Parathyroid adenoma (tissue), 2 donors: ENCODE results near the gene MTG2.

Source experiments
- H2AFZ ChIP-seq: fragments of 300-600 bp; sonication (generic); one replicate; pipeline ENCODE4 v1.7.0; 2017; ENCODE audit warnings: antibody characterized with exemption, mild to moderate bottlenecking
- H3K27ac ChIP-seq: fragments of 300-600 bp; sonication (generic); one replicate; pipeline ENCODE4 v1.7.0; 2017
- H3K27me3 ChIP-seq: fragments of 300-600 bp; sonication (generic); one replicate; pipeline ENCODE4 v1.7.0; 2017; ENCODE audit warnings: low read length; ENCODE audit not compliant: control insufficient read depth, insufficient read depth
- H3K36me3 ChIP-seq: fragments of 300-600 bp; sonication (generic); one replicate; pipeline ENCODE4 v1.7.0; 2017; ENCODE audit warnings: low read length; ENCODE audit not compliant: control insufficient read depth, insufficient read depth
- H3K4me1 ChIP-seq: fragments of 300-600 bp; sonication (generic); one replicate; pipeline ENCODE4 v1.7.0; 2017; ENCODE audit warnings: control low read depth
- H3K4me2 ChIP-seq: fragments of 300-600 bp; sonication (generic); one replicate; pipeline ENCODE4 v1.7.0; 2017; ENCODE audit warnings: low read length
- H3K4me3 ChIP-seq: fragments of 300-600 bp; sonication (generic); one replicate; pipeline ENCODE4 v1.7.0; 2017; ENCODE audit warnings: low read depth, low read length
- H3K79me2 ChIP-seq: fragments of 300-600 bp; sonication (generic); one replicate; pipeline ENCODE4 v1.7.0; 2017; ENCODE audit warnings: control low read depth
- H3K9ac ChIP-seq: fragments of 300-600 bp; sonication (generic); one replicate; pipeline ENCODE4 v1.7.0; 2017; ENCODE audit warnings: mild to moderate bottlenecking
- H3K9me3 ChIP-seq: fragments of 300-600 bp; sonication (generic); one replicate; pipeline ENCODE4 v1.7.0; 2017; ENCODE audit warnings: low read length; ENCODE audit not compliant: control insufficient read depth
- TF ChIP-seq, protein P1 (sequence below): fragments of 300-600 bp; sonication (generic); IDR thresholded peaks from one replicate; pipeline ENCODE4 v1.7.0; 2017; ENCODE audit warnings: antibody characterized with exemption, mild to moderate bottlenecking
- donor health status: primary hyperparathyroidism.

MTG2 gene

DNA sequence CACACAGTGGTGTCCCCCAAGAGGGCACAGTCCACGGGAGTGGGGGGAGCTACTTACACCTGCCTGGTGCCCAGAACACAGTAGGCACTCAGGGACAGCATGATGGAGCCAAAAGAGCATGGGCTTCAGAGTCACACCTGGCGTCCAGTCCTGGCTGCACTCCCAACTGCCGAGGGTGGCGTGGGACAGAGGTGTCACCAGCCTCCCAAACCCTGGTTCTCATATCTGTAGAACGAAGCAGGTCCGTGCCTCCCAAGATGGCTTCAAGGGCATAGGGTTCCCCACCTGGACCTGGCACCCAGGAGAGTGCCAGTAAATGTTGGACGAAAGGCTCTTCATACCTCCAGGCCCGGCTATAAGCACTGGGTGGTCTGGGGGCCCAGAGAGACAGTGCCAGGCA lies 28.4 kb downstream of the MTG2 start:
- Histone ChIP-seq H3K9me3 (no peaks in the 10 kb centered on the region), H3K4me3 (no peak overlapping the region), H3K4me2 (no peak overlapping the region), H3K27ac (no peak overlapping the region), H3K36me3 (no peaks in the 10 kb centered on the region), H3K9ac (no peak overlapping the region), H3K4me1 (no peaks in the 10 kb centered on the region), H2AFZ (no peak overlapping the region), H3K79me2 (no peaks in the 10 kb centered on the region), H3K27me3 (no peaks in the 10 kb centered on the region)
- TF ChIP-seq, protein P1, sequence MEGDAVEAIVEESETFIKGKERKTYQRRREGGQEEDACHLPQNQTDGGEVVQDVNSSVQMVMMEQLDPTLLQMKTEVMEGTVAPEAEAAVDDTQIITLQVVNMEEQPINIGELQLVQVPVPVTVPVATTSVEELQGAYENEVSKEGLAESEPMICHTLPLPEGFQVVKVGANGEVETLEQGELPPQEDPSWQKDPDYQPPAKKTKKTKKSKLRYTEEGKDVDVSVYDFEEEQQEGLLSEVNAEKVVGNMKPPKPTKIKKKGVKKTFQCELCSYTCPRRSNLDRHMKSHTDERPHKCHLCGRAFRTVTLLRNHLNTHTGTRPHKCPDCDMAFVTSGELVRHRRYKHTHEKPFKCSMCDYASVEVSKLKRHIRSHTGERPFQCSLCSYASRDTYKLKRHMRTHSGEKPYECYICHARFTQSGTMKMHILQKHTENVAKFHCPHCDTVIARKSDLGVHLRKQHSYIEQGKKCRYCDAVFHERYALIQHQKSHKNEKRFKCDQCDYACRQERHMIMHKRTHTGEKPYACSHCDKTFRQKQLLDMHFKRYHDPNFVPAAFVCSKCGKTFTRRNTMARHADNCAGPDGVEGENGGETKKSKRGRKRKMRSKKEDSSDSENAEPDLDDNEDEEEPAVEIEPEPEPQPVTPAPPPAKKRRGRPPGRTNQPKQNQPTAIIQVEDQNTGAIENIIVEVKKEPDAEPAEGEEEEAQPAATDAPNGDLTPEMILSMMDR, result no peak

DNA sequence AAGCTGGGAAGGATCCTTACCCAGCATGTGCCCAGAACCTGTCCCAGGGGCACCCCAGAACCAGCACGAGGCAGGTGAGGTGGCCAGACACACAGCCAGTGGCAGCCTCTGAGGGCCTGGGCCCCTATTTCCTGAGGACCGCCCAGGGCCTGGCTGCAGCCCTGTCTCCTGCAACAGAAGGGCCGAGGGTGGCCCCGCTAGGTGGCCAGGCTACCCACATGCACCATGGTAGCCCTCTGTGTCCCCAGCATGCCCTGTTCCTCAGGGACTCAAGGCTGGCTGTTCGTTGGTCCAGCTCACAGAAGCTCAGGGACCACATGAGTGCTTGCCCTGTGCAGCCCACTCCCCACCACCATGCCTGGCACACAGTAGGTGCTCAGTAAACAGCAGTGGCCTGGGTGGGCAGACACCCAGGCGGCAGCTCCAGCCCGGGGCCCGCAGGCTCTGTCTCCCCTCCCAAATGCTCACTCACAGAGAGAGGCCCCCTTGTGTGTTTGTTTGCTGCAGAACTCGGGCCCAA lies 29.0 kb downstream of the MTG2 start:
- no peaks in the 10 kb centered on the region for H3K36me3 ChIP-seq
- no peak overlapping the region for H3K4me2 ChIP-seq
- TF ChIP-seq, protein P1, result no peak
- no peaks in the 10 kb centered on the region for H3K4me1 ChIP-seq
- no peak overlapping the region for H3K9ac ChIP-seq
- no peak overlapping the region for H3K4me3 ChIP-seq
- H3K27ac ChIP-seq, result no peak overlapping the region
- H3K27me3 ChIP-seq, result no peaks in the 10 kb centered on the region
- no peaks in the 10 kb centered on the region for H3K79me2 ChIP-seq
- H3K9me3 ChIP-seq, result no peaks in the 10 kb centered on the region
- H2AFZ ChIP-seq, result no peak overlapping the region

DNA sequence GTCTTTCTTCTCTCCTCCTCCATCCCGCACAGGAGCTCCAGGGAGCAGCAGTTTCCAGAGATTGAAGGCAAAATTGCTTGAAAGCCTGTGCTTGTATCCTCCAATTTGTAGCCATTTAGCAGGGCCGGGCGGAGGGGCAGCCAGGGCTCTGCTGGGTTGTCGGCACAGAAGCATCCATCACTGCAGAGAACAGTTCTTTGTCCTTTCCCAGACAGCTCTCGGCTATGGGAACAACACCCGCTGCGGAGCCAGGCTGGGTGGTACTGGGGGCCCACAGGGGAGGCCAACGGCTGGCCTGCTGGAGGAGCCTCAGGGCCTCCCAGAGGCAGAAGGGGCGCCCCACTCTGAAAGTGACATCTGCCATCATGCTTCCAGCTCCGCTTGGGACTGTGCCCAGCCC lies 29.5 kb downstream of the MTG2 start:
- Histone ChIP-seq H3K27ac (no peak overlapping the region), H2AFZ (no peak overlapping the region), H3K9ac (no peak overlapping the region), H3K4me2 (no peak overlapping the region), H3K9me3 (no peaks in the 10 kb centered on the region), H3K36me3 (no peaks in the 10 kb centered on the region), H3K4me1 (no peaks in the 10 kb centered on the region), H3K4me3 (no peak overlapping the region), H3K79me2 (no peaks in the 10 kb centered on the region), H3K27me3 (no peaks in the 10 kb centered on the region)
- TF ChIP-seq, protein P1, result no peak

DNA sequence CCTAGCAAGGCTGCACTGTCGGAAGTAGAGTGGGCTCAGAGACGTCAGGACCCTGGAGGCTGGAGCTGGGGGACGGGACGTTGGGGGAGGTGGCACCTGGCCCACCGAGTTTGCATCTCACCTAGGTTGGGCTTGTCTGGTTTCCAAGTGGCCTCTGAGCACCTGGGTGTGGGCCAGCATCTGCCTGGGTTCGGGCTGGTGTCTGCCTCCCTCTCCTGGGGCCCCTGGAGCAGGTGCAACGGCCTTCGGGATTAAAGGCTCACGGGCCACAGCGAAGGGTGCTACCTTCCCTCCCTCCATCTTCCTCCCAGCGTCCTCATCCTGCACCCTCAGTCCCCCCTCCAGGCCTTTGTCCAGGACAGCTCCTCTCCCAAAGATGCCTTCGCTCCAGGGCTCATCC lies 31.2 kb downstream of the MTG2 start:
- Histone ChIP-seq H2AFZ (no peak overlapping the region), H3K27ac (no peak overlapping the region), H3K4me3 (no peak overlapping the region), H3K9me3 (no peaks in the 10 kb centered on the region), H3K4me1 (no peaks in the 10 kb centered on the region), H3K79me2 (no peaks in the 10 kb centered on the region), H3K4me2 (no peak overlapping the region), H3K9ac (no peak overlapping the region), H3K27me3 (no peaks in the 10 kb centered on the region), H3K36me3 (no peaks in the 10 kb centered on the region)
- TF ChIP-seq, protein P1, result no peak
